GM19239 (cell line): Measurements from ENCODE around the gene XAB2.
"Not testable (repeated sequence)": the region's sequence is repeated elsewhere in the genome, so short reads cannot be mapped to it uniquely, and the experiment has no call there.

ENCODE experiments used
- DNase-seq: peaks from one replicate; pipeline ENCODE4 v3.0.0; 2011; ENCODE audit warnings: low spot score; ENCODE audit not compliant: insufficient read length
- FAIRE-seq: peaks from 2 replicates; lab custom pipeline; 2011; peaks lifted over from hg19 to GRCh38; lab: Jason Lieb, UNC

Gene XAB2

GRCh38 chr19:7590256-7590655, 39.1 kb downstream of the XAB2 start:
- no peak for DNase-seq
- FAIRE-seq = no peak

GRCh38 chr19:7589822-7590221, 39.5 kb downstream of the XAB2 start:
- no peak for FAIRE-seq
- no peak for DNase-seq

DNA sequence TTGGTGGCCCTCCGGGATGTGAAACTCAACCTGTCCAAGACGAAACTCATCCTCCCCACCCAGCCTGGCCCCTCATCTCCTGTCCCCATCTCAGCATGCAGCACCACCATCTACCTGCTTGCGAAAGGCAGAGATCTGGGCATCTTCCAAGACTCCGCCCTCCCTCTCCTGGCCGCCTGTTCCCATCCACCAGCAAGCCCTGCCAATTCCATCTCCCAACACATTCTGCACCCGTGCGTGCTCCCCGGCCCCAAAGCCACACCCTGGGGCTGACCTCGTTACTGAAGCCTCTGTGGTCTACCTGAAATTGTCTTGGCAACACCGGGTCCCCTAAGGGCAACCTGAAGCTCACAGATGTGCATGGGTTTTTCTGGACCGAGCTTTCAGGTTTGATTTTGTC, 46.9 kb downstream of the XAB2 start:
- FAIRE-seq (no peak), DNase-seq (no peak)

DNA sequence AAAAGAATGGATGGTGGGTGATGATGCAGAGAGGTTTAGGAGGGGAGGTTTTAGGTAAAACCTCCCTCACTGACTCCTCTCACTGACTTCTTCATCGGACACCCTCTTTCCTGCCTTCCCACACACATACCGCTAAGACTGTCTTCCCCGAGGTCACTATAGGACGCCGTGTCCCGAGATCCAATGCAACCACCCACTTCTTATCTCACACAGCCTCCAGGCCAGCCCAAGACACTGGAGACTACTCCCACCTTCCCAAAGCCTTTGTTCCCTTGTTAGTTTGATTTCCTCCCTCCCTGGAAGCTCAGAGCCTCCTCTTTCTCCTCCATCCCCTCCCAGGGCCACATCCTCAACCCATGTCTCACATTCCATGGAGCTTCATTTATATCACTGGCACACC, 50.2 kb downstream of the XAB2 start:
- no peak for DNase-seq
- FAIRE-seq = no peak

GRCh38 chr19:7578127-7578526, 51.2 kb downstream of the XAB2 start:
- FAIRE-seq = no peak
- DNase-seq = no peak

GRCh38 chr19:7577422-7577821, 51.9 kb downstream of the XAB2 start:
- not testable (repeated sequence) for FAIRE-seq, DNase-seq

GRCh38 chr19:7575434-7576040, 53.8 kb downstream of the XAB2 start:
- no peak for FAIRE-seq
- no peak for DNase-seq

GRCh38 chr19:7570761-7571160, 58.6 kb downstream of the XAB2 start:
- FAIRE-seq (no peak), DNase-seq (no peak)
